Endothelial cell of umbilical vein (primary cell): ENCODE data around the gene AGRN. TPM values are rescaled to one million over a fixed set of nuclear protein-coding genes. Genes with fewer than 3 reads are reported as not detected.

ENCODE experiments used
- BruUV-seq: library from RNA; stranded (reverse); fragments of 400-500 nt; replicated peaks from 2 replicates; lab custom pipeline; 2021; lab: Mats Ljungman, UMichigan
- CTCF ChIA-PET: fragments of 300-600, 350-600 bp; sonication (Branson Sonifier 250); formaldehyde crosslinking; loops from one replicate; lab custom pipeline; 2021; ENCODE audit warnings: antibody characterized with exemption, inconsistent platforms; lab: Charles Lee
- POLR2A ChIA-PET: fragments of 300-600, 350-600 bp; sonication (Branson Sonifier 250); formaldehyde crosslinking; loops from one replicate; lab custom pipeline; 2021; ENCODE audit warnings: antibody characterized with exemption, inconsistent platforms; lab: Charles Lee
- DNase-seq: peaks from one replicate; pipeline ENCODE4 v3.0.0-alpha.2; 2011; ENCODE audit warnings: low read depth, low spot score
- FAIRE-seq: peaks from 2 replicates; lab custom pipeline; 2011; peaks lifted over from hg19 to GRCh38; lab: Jason Lieb, UNC
- H2AFZ ChIP-seq: 2 replicates; pipeline ENCODE4 v1.6.0; 2012; ENCODE audit warnings: low read depth, low read length, control low read depth, inconsistent platforms
- H3K27ac ChIP-seq: 2 replicates; pipeline ENCODE4 v1.5.1; 2011; ENCODE audit warnings: low read depth, mild to moderate bottlenecking, control low read depth, low read length, moderate library complexity; ENCODE audit not compliant: insufficient read depth
- H3K27me3 ChIP-seq, 2 experiments: 2 replicates each; pipeline versions ENCODE4 v1.6.0 to v1.6.1; 2011; ENCODE audit warnings: low read length in 2 of 2, mixed read lengths in 1 of 2; ENCODE audit not compliant: control insufficient read depth in 2 of 2, insufficient read depth in 2 of 2
- H3K36me3 ChIP-seq, 2 experiments: 2 replicates in 1 of 2; 3 replicates in 1 of 2; pipeline ENCODE4 v1.5.1; 2011; ENCODE audit warnings: low read length in 2 of 2, mild to moderate bottlenecking in 1 of 2, moderate library complexity in 1 of 2; ENCODE audit not compliant: control insufficient read depth in 2 of 2, insufficient read depth in 2 of 2; ENCODE audit errors: extremely low read depth in 1 of 2
- H3K4me1 ChIP-seq: 3 replicates; pipeline ENCODE4 v1.5.1; 2011; ENCODE audit warnings: mild to moderate bottlenecking, low read length; ENCODE audit not compliant: control insufficient read depth, insufficient read depth; ENCODE audit errors: extremely low read depth
- H3K4me2 ChIP-seq: 2 replicates; pipeline ENCODE4 v1.6.1; 2011; ENCODE audit warnings: low read length, control low read depth, mixed read lengths; ENCODE audit not compliant: insufficient read depth
- H3K4me3 ChIP-seq, 3 experiments: fragments of 200-600 bp in 1 of 3; sonication (generic), shearing (Covaris generic) in 1 of 3; replicated peaks in 1 of 3; 2 replicates each; pipeline ENCODE4 v1.5.1; 2011 to 2016; ENCODE audit warnings: control low read depth in 3 of 3, low read length in 3 of 3, mild to moderate bottlenecking in 2 of 3, inconsistent platforms in 1 of 3, low read depth in 1 of 3, moderate library complexity in 1 of 3; ENCODE audit not compliant: insufficient read depth in 1 of 3
- H3K79me2 ChIP-seq: 2 replicates; pipeline ENCODE4 v1.6.0; 2012; ENCODE audit warnings: low read length, inconsistent platforms; ENCODE audit not compliant: control insufficient read depth, insufficient read depth
- H3K9ac ChIP-seq: replicated peaks from 2 replicates; pipeline ENCODE3; 2011; ENCODE audit warnings: low read length, control low read depth; ENCODE audit not compliant: insufficient read depth; ENCODE audit errors: extremely low read depth
- H3K9me1 ChIP-seq: replicated peaks from 3 replicates; pipeline ENCODE4 v1.6.0; 2011; ENCODE audit warnings: mild to moderate bottlenecking, low read length; ENCODE audit not compliant: control insufficient read depth, insufficient read depth; ENCODE audit errors: extremely low read depth
- H3K9me3 ChIP-seq: replicated peaks from 2 replicates; pipeline ENCODE4 v1.5.1; 2012; ENCODE audit warnings: low read length, inconsistent platforms; ENCODE audit not compliant: control insufficient read depth, insufficient read depth
- H4K20me1 ChIP-seq: replicated peaks from 2 replicates; pipeline ENCODE3; 2011; ENCODE audit warnings: mild to moderate bottlenecking, low read length; ENCODE audit not compliant: control insufficient read depth, insufficient read depth; ENCODE audit errors: extremely low read depth
- CTCF ChIP-seq, 2 donors: IDR thresholded peaks; 1 replicate in 1 of 2; 2 replicates in 1 of 2; pipeline ENCODE4 v1.5.1; 2011; ENCODE audit warnings: low read length in 2 of 2, mild to moderate bottlenecking in 2 of 2, moderate library complexity in 2 of 2, control low read depth in 1 of 2, inconsistent platforms in 1 of 2, low read depth in 1 of 2; ENCODE audit not compliant: insufficient read depth in 1 of 2; ENCODE audit errors: extremely low read depth in 1 of 2
- EZH2 ChIP-seq: IDR thresholded peaks from 2 replicates; pipeline ENCODE4 v1.6.1; 2012; ENCODE audit warnings: borderline replicate concordance, low read depth, mild to moderate bottlenecking, moderate library complexity, low read length, inconsistent platforms; ENCODE audit not compliant: severe bottlenecking
- FOS ChIP-seq: IDR thresholded peaks from 2 replicates; pipeline ENCODE4 v1.6.1; 2011; ENCODE audit warnings: mild to moderate bottlenecking, low read length, moderate library complexity, borderline replicate concordance; ENCODE audit not compliant: insufficient read depth
- GATA2 ChIP-seq: IDR thresholded peaks from 2 replicates; pipeline ENCODE4 v1.7.0; 2011; ENCODE audit warnings: low read depth, mild to moderate bottlenecking, moderate library complexity, mixed read lengths, low read length; ENCODE audit not compliant: insufficient read length, insufficient read depth
- JUN ChIP-seq: IDR thresholded peaks from 2 replicates; pipeline ENCODE4 v1.6.1; 2011; ENCODE audit warnings: borderline replicate concordance, low read depth; ENCODE audit not compliant: insufficient read length, insufficient read depth
- MAX ChIP-seq: IDR thresholded peaks from 2 replicates; pipeline ENCODE4 v1.6.1; 2011; ENCODE audit not compliant: insufficient read depth, insufficient read length
- MYC ChIP-seq: IDR thresholded peaks from one replicate; pipeline ENCODE4 v1.6.1; 2011; ENCODE audit warnings: mild to moderate bottlenecking, low read depth, low read length
- POLR2A ChIP-seq: IDR thresholded peaks from 2 replicates; pipeline ENCODE4 v1.6.1; 2012; ENCODE audit warnings: low read depth, mild to moderate bottlenecking, control low read depth, low read length
- POLR2AphosphoS5 ChIP-seq: IDR thresholded peaks from 2 replicates; pipeline ENCODE4 v1.6.1; 2012; ENCODE audit warnings: low read depth, mild to moderate bottlenecking, control low read depth, low read length, moderate library complexity; ENCODE audit not compliant: insufficient read depth
- dilution Hi-C: fragments of 300-500 bp; cut with MboI; formaldehyde crosslinking; loops from one replicate; pipeline ENCODE4 v1.15.0; 2019; ENCODE audit warnings: low sequenced_read_pairs; ENCODE audit not compliant: extremely low pct_ligation_motif_present
- intact Hi-C: fragments of 100-400 bp; cut with micrococcal nuclease; formaldehyde crosslinking; loops from one replicate; pipeline ENCODE4 v1.10.0; 2022
- polyA plus RNA-seq, 4 experiments: library from polyadenylated mRNA; depleted of rRNA in 3 of 4; stranded (reverse) in 3 of 4; unstranded in 1 of 4; fragments of >200 nt; gene quantifications; 2 replicates each; pipeline versions ENCODE4 v1.2.1 to v1.2.3, GENCODE V29; 2011 to 2012; ENCODE audit warnings: missing spikeins in 1 of 4
- total RNA-seq: library from RNA; stranded (reverse); gene quantifications from 2 replicates; pipeline ENCODE4 v1.2.3, GENCODE V29; 2021

Gene AGRN
- total and polyA plus RNA-seq, 2 donors (not counting 3 experiments of a cell fraction or from before 2014, with no cell fraction given): 66.6 to 67.8 TPM

- H3K4me2 ChIP-seq: no peak overlapping the region
- FAIRE-seq (no peak), DNase-seq (no peak)
- no peak overlapping the region for H2AFZ ChIP-seq
- H3K27me3 ChIP-seq: peaks cover 0 to 3% of the 10 kb centered on the region in 2 experiments
- CTCF ChIA-PET: interaction anchor here (2.5 to 3.9 kb wide), 2 partner anchors 9 to 10 kb away, joined by 11 to 25 read pairs; no protein-coding TSS in a partner anchor
- H3K9ac ChIP-seq: no peak overlapping the region
- intact Hi-C loops (no loop called here), dilution Hi-C loops (no loop called here)
- H3K27ac ChIP-seq: no peak overlapping the region
- no peaks in the 10 kb centered on the region for H4K20me1 ChIP-seq
- H3K4me1 ChIP-seq: no peaks in the 10 kb centered on the region
- POLR2A ChIA-PET: no interaction called here
- H3K9me1 ChIP-seq: no peaks in the 10 kb centered on the region
- H3K4me3 ChIP-seq: no peak overlapping the region
- H3K9me3 ChIP-seq: no peaks in the 10 kb centered on the region
- no peaks in the 10 kb centered on the region for H3K79me2 ChIP-seq
- BruUV-seq: no TSS peak
- no peaks in the 10 kb centered on the region for H3K36me3 ChIP-seq
- TF ChIP-seq POLR2AphosphoS5: no peak
- TF ChIP-seq MYC: no peak
- no peak for TF ChIP-seq EZH2
- TF ChIP-seq GATA2: no peak
- no peak for TF ChIP-seq JUN
- no peak for TF ChIP-seq FOS
- TF ChIP-seq POLR2A: no peak
- no peak for TF ChIP-seq MAX
- TF ChIP-seq CTCF (IDR thresholded peaks at IDR 0.05; ENCODE audit: extremely low read depth in 1 of 2, insufficient read depth in 1 of 2, low read depth in 1 of 2, low read length in 2 of 2): no peak
These were observed 27.6 kb upstream of the AGRN start for GRCh38 chr1:992362-992761.
